ENCODE measurements around the gene CHRDL1. TPM values are rescaled to one million over a fixed set of nuclear protein-coding genes. Genes with fewer than 3 reads are reported as not detected.

The CHRDL1 gene
- polyA plus RNA-seq, 1 donor, result 6.7 TPM

GRCh38 chrX:110703641-110704040 lies 92.0 kb downstream of the CHRDL1 start:
- no peak for DNase-seq
- no CpG with 5 or more reads among the region's 4 CpGs for whole genome bisulfite sequencing (ENCODE audit: insufficient coverage, low lambda C conversion rate)
- H3K4me1 ChIP-seq (ENCODE audit: control insufficient read depth, insufficient read depth, low read length), result no peaks in the 10 kb centered on the region

GRCh38 chrX:110699109-110699508 lies 96.5 kb downstream of the CHRDL1 start:
- no peaks in the 10 kb centered on the region for H3K36me3 ChIP-seq (ENCODE audit: control insufficient read depth, insufficient read depth, low read length)
- H3K9me3 ChIP-seq (ENCODE audit: control insufficient read depth, low read depth, low read length), result no peaks in the 10 kb centered on the region
- no peak overlapping the region for H3K4me3 ChIP-seq (ENCODE audit: low read length)
- DNase-seq, result no peak
- H3K4me1 ChIP-seq (ENCODE audit: control insufficient read depth, insufficient read depth, low read length), result no peaks in the 10 kb centered on the region
- H3K27ac ChIP-seq (ENCODE audit: low read length), result no peak overlapping the region
- H3K27me3 ChIP-seq (ENCODE audit: control insufficient read depth, insufficient read depth, low read length), result no peaks in the 10 kb centered on the region

More at GRCh38 chrX:110703641-110704040, 92.0 kb downstream of the CHRDL1 start:
- Histone ChIP-seq H3K27ac (ENCODE audit: low read length) (no peak overlapping the region), H3K36me3 (ENCODE audit: control insufficient read depth, insufficient read depth, low read length) (no peaks in the 10 kb centered on the region), H3K27me3 (ENCODE audit: control insufficient read depth, insufficient read depth, low read length) (no peaks in the 10 kb centered on the region), H3K4me3 (ENCODE audit: low read length) (no peak overlapping the region), H3K9me3 (ENCODE audit: control insufficient read depth, low read depth, low read length) (no peaks in the 10 kb centered on the region)

- Histone ChIP-seq H3K9me3 (ENCODE audit: control insufficient read depth, low read depth, low read length) (no peaks in the 10 kb centered on the region), H3K36me3 (ENCODE audit: control insufficient read depth, insufficient read depth, low read length) (no peaks in the 10 kb centered on the region)
Observed at GRCh38 chrX:110698696-110699095, 96.9 kb downstream of the CHRDL1 start.

DNA sequence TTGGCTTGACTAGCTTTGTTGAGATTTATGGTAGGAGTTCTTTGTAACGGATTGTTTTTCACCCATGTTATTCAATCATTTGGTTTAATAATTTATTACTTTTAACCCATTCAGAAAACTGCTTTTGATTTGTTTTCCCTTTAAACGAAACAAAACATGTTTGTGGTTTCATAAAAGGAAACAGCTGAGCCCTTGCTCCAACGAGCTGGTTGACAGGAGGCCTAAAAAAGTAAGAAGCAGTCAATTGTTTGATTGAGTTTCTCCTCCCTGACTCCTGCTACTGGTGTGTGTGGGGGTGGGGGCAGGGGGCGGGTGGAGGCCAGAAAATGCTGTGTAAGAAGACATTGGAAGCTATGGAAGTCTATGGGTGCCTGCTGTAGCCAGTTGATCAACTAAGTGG lies 102.8 kb downstream of the CHRDL1 start:
- DNase-seq, result no peak
- no peak overlapping the region for H3K27ac ChIP-seq (ENCODE audit: low read length)
- no peak overlapping the region for H3K4me3 ChIP-seq (ENCODE audit: low read length)
- H3K27me3 ChIP-seq (ENCODE audit: control insufficient read depth, insufficient read depth, low read length), result no peaks in the 10 kb centered on the region
- WGBS (ENCODE audit: insufficient coverage, low lambda C conversion rate), result no CpG with 5 or more reads among the region's 4 CpGs
- H3K9me3 ChIP-seq (ENCODE audit: control insufficient read depth, low read depth, low read length), result no peaks in the 10 kb centered on the region
- H3K36me3 ChIP-seq (ENCODE audit: control insufficient read depth, insufficient read depth, low read length), result no peaks in the 10 kb centered on the region
- no peaks in the 10 kb centered on the region for H3K4me1 ChIP-seq (ENCODE audit: control insufficient read depth, insufficient read depth, low read length)

More at GRCh38 chrX:110698696-110699095, 96.9 kb downstream of the CHRDL1 start:
- Histone ChIP-seq H3K4me3 (ENCODE audit: low read length) (no peak overlapping the region), H3K4me1 (ENCODE audit: control insufficient read depth, insufficient read depth, low read length) (no peaks in the 10 kb centered on the region), H3K27me3 (ENCODE audit: control insufficient read depth, insufficient read depth, low read length) (no peaks in the 10 kb centered on the region), H3K27ac (ENCODE audit: low read length) (no peak overlapping the region)
- no peak for DNase-seq

- Histone ChIP-seq H3K27me3 (ENCODE audit: control insufficient read depth, insufficient read depth, low read length) (no peaks in the 10 kb centered on the region), H3K27ac (ENCODE audit: low read length) (no peak overlapping the region), H3K4me3 (ENCODE audit: low read length) (no peak overlapping the region), H3K9me3 (ENCODE audit: control insufficient read depth, low read depth, low read length) (no peaks in the 10 kb centered on the region), H3K4me1 (ENCODE audit: control insufficient read depth, insufficient read depth, low read length) (no peaks in the 10 kb centered on the region), H3K36me3 (ENCODE audit: control insufficient read depth, insufficient read depth, low read length) (no peaks in the 10 kb centered on the region)
- WGBS (ENCODE audit: insufficient coverage, low lambda C conversion rate), result no CpG with 5 or more reads among the region's 1 CpG
- no peak for DNase-seq
Observed at GRCh38 chrX:110691446-110691845, 104.2 kb downstream of the CHRDL1 start.

DNA sequence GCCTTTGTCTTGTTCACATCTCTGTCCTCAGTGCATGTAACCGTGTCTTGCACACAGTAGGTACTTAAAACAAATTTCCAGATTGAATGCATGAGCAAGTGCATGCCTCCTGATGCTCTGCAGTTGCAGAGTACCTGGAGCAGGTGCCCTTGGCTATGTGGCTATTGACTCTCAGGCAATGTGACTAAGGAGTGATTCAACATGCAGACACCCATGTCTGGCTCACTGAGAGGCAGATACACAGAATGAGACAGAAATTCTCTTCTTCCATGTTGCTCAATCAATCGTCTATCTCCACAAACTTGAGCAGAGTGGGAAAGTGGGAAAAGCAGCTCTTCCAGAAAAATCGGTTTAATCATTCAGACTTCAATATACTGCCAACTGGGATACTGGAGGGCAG lies 111.0 kb downstream of the CHRDL1 start:
- Histone ChIP-seq H3K4me3 (ENCODE audit: low read length) (no peak overlapping the region), H3K4me1 (ENCODE audit: control insufficient read depth, insufficient read depth, low read length) (no peaks in the 10 kb centered on the region)
- no CpG with 5 or more reads among the region's 3 CpGs for WGBS (ENCODE audit: insufficient coverage, low lambda C conversion rate)

DNA sequence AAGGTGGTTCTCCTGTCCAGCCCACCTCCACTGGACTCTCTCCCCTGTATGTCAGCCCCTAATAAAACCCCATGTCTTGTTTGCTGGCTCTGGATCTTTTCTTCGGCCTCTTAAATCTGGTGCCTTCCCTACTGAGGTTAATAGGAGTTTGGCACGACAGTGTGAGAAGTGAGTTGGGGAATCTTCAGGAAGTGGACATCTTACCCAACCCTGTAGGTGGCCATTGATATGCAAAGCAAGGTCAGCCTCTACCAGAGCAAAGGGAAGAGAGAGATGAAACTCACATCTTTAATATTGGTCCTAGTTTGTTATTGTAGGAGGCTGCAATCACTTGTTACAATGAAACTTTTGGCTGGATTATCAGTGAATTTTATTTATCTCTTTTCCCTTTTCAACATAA lies 111.7 kb downstream of the CHRDL1 start:
- no CpG with 5 or more reads among the region's 2 CpGs for WGBS (ENCODE audit: insufficient coverage, low lambda C conversion rate)
- no peak overlapping the region for H3K27ac ChIP-seq (ENCODE audit: low read length)
- no peaks in the 10 kb centered on the region for H3K4me1 ChIP-seq (ENCODE audit: control insufficient read depth, insufficient read depth, low read length)
- H3K9me3 ChIP-seq (ENCODE audit: control insufficient read depth, low read depth, low read length), result no peaks in the 10 kb centered on the region
- H3K36me3 ChIP-seq (ENCODE audit: control insufficient read depth, insufficient read depth, low read length), result no peaks in the 10 kb centered on the region
- DNase-seq, result no peak
- H3K27me3 ChIP-seq (ENCODE audit: control insufficient read depth, insufficient read depth, low read length), result no peaks in the 10 kb centered on the region
- no peak overlapping the region for H3K4me3 ChIP-seq (ENCODE audit: low read length)

More for the DNA sequence above, 111.0 kb downstream of the CHRDL1 start:
- Histone ChIP-seq H3K27me3 (ENCODE audit: control insufficient read depth, insufficient read depth, low read length) (no peaks in the 10 kb centered on the region), H3K9me3 (ENCODE audit: control insufficient read depth, low read depth, low read length) (no peaks in the 10 kb centered on the region), H3K27ac (ENCODE audit: low read length) (no peak overlapping the region), H3K36me3 (ENCODE audit: control insufficient read depth, insufficient read depth, low read length) (no peaks in the 10 kb centered on the region)
- DNase-seq, result no peak

- H3K4me3 ChIP-seq (ENCODE audit: low read length), result no peak overlapping the region
- H3K4me1 ChIP-seq (ENCODE audit: control insufficient read depth, insufficient read depth, low read length), result no peaks in the 10 kb centered on the region
- H3K27me3 ChIP-seq (ENCODE audit: control insufficient read depth, insufficient read depth, low read length), result no peaks in the 10 kb centered on the region
- no peaks in the 10 kb centered on the region for H3K9me3 ChIP-seq (ENCODE audit: control insufficient read depth, low read depth, low read length)
- no peak overlapping the region for H3K27ac ChIP-seq (ENCODE audit: low read length)
- H3K36me3 ChIP-seq (ENCODE audit: control insufficient read depth, insufficient read depth, low read length), result no peaks in the 10 kb centered on the region
- no peak for DNase-seq
- no CpG with 5 or more reads among the region's 1 CpG for WGBS (ENCODE audit: insufficient coverage, low lambda C conversion rate)
Observed at GRCh38 chrX:110678591-110678990, 117.0 kb downstream of the CHRDL1 start.

DNA sequence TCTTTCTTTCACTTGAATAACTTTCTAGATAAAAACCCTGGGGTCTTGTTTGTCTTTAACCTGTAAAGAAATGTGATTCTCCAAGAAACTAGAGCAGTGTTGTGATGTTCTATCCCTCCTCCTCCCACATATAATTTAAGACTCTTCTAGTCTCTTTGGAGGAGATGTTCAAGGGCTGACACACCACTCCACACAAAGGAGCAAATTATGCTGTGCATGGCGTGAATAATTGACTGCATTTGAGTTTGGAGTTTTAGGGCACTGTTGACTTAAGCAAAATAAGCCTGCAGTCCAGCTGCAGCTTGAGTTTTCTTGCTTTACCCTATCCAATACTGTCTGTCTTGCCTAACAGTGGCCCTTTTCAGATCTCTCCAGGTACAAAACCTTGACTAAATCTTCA lies 119.7 kb downstream of the CHRDL1 start:
- H3K9me3 ChIP-seq (ENCODE audit: control insufficient read depth, low read depth, low read length), result no peaks in the 10 kb centered on the region
- H3K4me3 ChIP-seq (ENCODE audit: low read length), result no peak overlapping the region
- no CpG with 5 or more reads among the region's 1 CpG for WGBS (ENCODE audit: insufficient coverage, low lambda C conversion rate)
- no peaks in the 10 kb centered on the region for H3K27me3 ChIP-seq (ENCODE audit: control insufficient read depth, insufficient read depth, low read length)
- H3K4me1 ChIP-seq (ENCODE audit: control insufficient read depth, insufficient read depth, low read length), result no peaks in the 10 kb centered on the region
- no peak for DNase-seq
- H3K27ac ChIP-seq (ENCODE audit: low read length), result no peak overlapping the region
- no peaks in the 10 kb centered on the region for H3K36me3 ChIP-seq (ENCODE audit: control insufficient read depth, insufficient read depth, low read length)

DNA sequence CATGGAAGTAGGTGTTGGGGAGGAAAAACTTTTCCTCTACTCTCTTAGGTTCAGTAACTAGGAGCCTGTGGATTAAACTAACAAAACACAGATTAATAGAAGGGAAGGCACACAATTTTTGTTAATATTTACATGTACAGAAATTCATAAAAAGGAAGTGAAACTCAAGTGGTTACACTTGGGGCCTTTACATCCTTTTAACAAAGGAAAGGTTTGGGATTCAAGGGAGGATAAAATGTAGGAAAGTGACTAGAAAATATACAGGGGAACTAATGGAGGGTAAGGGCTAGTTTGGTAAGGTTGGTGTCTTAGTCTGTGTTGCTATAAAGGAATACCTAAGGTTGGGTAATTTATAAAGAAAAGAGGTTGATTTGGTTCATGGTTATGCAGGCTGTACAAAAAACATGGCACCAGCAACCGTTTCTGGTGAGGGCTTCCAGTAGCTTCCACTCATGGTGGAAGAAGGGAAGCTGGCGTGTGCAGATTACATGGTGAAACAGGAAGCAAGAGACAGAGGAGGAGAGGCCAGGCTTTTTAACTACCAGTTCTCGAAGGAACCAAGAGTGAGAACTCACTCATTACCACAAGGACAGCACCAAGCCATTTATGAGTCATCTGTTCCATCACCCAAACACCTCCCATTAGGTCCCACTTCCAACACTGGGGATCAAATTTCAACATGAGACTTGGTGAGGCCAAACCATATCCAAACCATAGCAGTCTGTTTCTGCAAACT lies 124.4 kb downstream of the CHRDL1 start:
- WGBS (ENCODE audit: insufficient coverage, low lambda C conversion rate), result no CpG with 5 or more reads among the region's 3 CpGs

GRCh38 chrX:110669572-110669971 lies 126.0 kb downstream of the CHRDL1 start:
- no peak for DNase-seq
- Histone ChIP-seq H3K27ac (ENCODE audit: low read length) (no peak overlapping the region), H3K4me1 (ENCODE audit: control insufficient read depth, insufficient read depth, low read length) (peaks cover 6% of the 10 kb centered on the region), H3K27me3 (ENCODE audit: control insufficient read depth, insufficient read depth, low read length) (no peaks in the 10 kb centered on the region), H3K36me3 (ENCODE audit: control insufficient read depth, insufficient read depth, low read length) (no peaks in the 10 kb centered on the region), H3K9me3 (ENCODE audit: control insufficient read depth, low read depth, low read length) (no peaks in the 10 kb centered on the region), H3K4me3 (ENCODE audit: low read length) (no peak overlapping the region)
- WGBS (ENCODE audit: insufficient coverage, low lambda C conversion rate), result no CpG with 5 or more reads among the region's 1 CpG

More for the DNA sequence above, 124.4 kb downstream of the CHRDL1 start:
- H3K27me3 ChIP-seq (ENCODE audit: control insufficient read depth, insufficient read depth, low read length), result no peaks in the 10 kb centered on the region
- H3K9me3 ChIP-seq (ENCODE audit: control insufficient read depth, low read depth, low read length), result no peaks in the 10 kb centered on the region
- H3K27ac ChIP-seq (ENCODE audit: low read length), result no peak overlapping the region
- no peak for DNase-seq
- H3K4me1 ChIP-seq (ENCODE audit: control insufficient read depth, insufficient read depth, low read length), result no peaks in the 10 kb centered on the region
- no peak overlapping the region for H3K4me3 ChIP-seq (ENCODE audit: low read length)
- no peaks in the 10 kb centered on the region for H3K36me3 ChIP-seq (ENCODE audit: control insufficient read depth, insufficient read depth, low read length)

Data from large intestine (tissue), 3 donors.